K562 (cell line): Measurements from ENCODE around the gene CDC45. TPM values are rescaled to one million over a fixed set of nuclear protein-coding genes. Genes with fewer than 3 reads are reported as not detected.

ENCODE experiments used
- CHCHD3 ChIP-seq: fragments of 250-450 bp; sonication (Bioruptor Pico); IDR thresholded peaks from 2 replicates; pipeline ENCODE4 v2.1.2; 2022; ENCODE audit warnings: mild to moderate bottlenecking
- CHD4 ChIP-seq: fragments of 200-600 bp; sonication (generic); IDR thresholded peaks from 3 replicates; pipeline ENCODE4 v1.6.1; 2012; ENCODE audit warnings: low read depth, mild to moderate bottlenecking, mixed read lengths, low read length, inconsistent platforms; ENCODE audit not compliant: insufficient read depth, insufficient replicate concordance, poor library complexity, severe bottlenecking
- DEAF1 ChIP-seq: fragments of 450-650 bp; formaldehyde crosslinking; IDR thresholded peaks from 2 replicates; pipeline ENCODE4 v1.4.0; 2020; ENCODE audit warnings: mild to moderate bottlenecking, moderate library complexity
- DMBX1 ChIP-seq: fragments of 250-450 bp; sonication (Bioruptor Pico); IDR thresholded peaks from 2 replicates; pipeline ENCODE4 v1.8.0; 2022; ENCODE audit warnings: inconsistent platforms, mild to moderate bottlenecking, moderate library complexity, borderline replicate concordance
- ELF4 ChIP-seq: fragments of 450-650 bp; formaldehyde crosslinking; IDR thresholded peaks from 2 replicates; pipeline ENCODE4 v1.4.0; 2022; ENCODE audit warnings: missing genetic modification characterization
- GABPB1 ChIP-seq: sonication (generic); formaldehyde crosslinking; IDR thresholded peaks from 2 replicates; pipeline ENCODE4 v1.8.0; 2022; ENCODE audit warnings: mild to moderate bottlenecking, missing genetic modification reagents
- HSF4 ChIP-seq: fragments of 250-450 bp; sonication (Bioruptor Pico); IDR thresholded peaks from 2 replicates; pipeline ENCODE4 v2.1.2; 2022; ENCODE audit warnings: mild to moderate bottlenecking, moderate library complexity, borderline replicate concordance
- KDM5B ChIP-seq: fragments of 200-600 bp; sonication (generic); IDR thresholded peaks from 2 replicates; pipeline ENCODE4 v1.6.1; 2012; ENCODE audit warnings: low read depth, mild to moderate bottlenecking, moderate library complexity, low read length, control low read depth, inconsistent platforms; ENCODE audit not compliant: insufficient replicate concordance
- MTA1 ChIP-seq: fragments of 450-650 bp; IDR thresholded peaks from 2 replicates; pipeline ENCODE4 v1.6.1; 2017; ENCODE audit warnings: borderline replicate concordance
- NEUROD1 ChIP-seq: fragments of 150-350 bp; IDR thresholded peaks from 2 replicates; pipeline ENCODE4 v1.6.1; 2014; ENCODE audit warnings: borderline replicate concordance, low read length, low read depth; ENCODE audit not compliant: partially characterized antibody
- NR1H2 ChIP-seq: sonication (generic); formaldehyde crosslinking; IDR thresholded peaks from 2 replicates; pipeline ENCODE4 v1.4.0; 2020; ENCODE audit warnings: mild to moderate bottlenecking, missing genetic modification reagents
- NR4A1 ChIP-seq, 2 experiments: fragments of 250-450 bp in 1 of 2; fragments of 450-650 bp in 1 of 2; sonication (Bioruptor Pico) in 1 of 2; IDR thresholded peaks; 2 replicates each; pipeline versions ENCODE4 v1.4.0 to v1.6.1; 2016 to 2020; ENCODE audit warnings: mild to moderate bottlenecking in 2 of 2, missing compliant biosample characterization in 1 of 2, missing genetic modification characterization in 1 of 2, moderate library complexity in 1 of 2
- PCBP1 ChIP-seq: fragments of 200-400 bp; formaldehyde crosslinking; IDR thresholded peaks from 2 replicates; pipeline ENCODE4 v1.6.1; 2018; ENCODE audit warnings: mild to moderate bottlenecking, low read depth, low read length; ENCODE audit not compliant: poor library complexity, severe bottlenecking
- PREB ChIP-seq: sonication (generic); formaldehyde crosslinking; IDR thresholded peaks from 2 replicates; pipeline ENCODE4 v1.8.1; 2023; ENCODE audit warnings: mild to moderate bottlenecking, missing genetic modification reagents
- SETDB1 ChIP-seq: IDR thresholded peaks from one replicate; pipeline ENCODE4 v1.6.1; 2012; ENCODE audit warnings: low read length, control low read depth, inconsistent platforms
- SIRT6 ChIP-seq: IDR thresholded peaks from one replicate; pipeline ENCODE4 v1.6.1; 2012; ENCODE audit warnings: low read depth, mild to moderate bottlenecking, control low read depth, inconsistent platforms, low read length, moderate library complexity
- WHSC1 ChIP-seq: IDR thresholded peaks from one replicate; pipeline ENCODE4 v1.6.1; 2012; ENCODE audit warnings: low read length, control low read depth, inconsistent platforms
- ZBED1 ChIP-seq: IDR thresholded peaks from 2 replicates; pipeline ENCODE4 v1.6.1; 2014
- ZBTB17 ChIP-seq: fragments of 450-650 bp; formaldehyde crosslinking; IDR thresholded peaks from 2 replicates; pipeline ENCODE4 v1.4.0; 2020; ENCODE audit warnings: mild to moderate bottlenecking
- ZBTB26 ChIP-seq: fragments of 450-650 bp; formaldehyde crosslinking; IDR thresholded peaks from 2 replicates; pipeline ENCODE4 v1.4.0; 2022; ENCODE audit warnings: missing genetic modification characterization
- ZKSCAN3 ChIP-seq: fragments of 250-450 bp; sonication (Bioruptor Pico); IDR thresholded peaks from 2 replicates; pipeline ENCODE4 v1.4.0; 2020
- ZNF507 ChIP-seq: conservative IDR thresholded peaks from 2 replicates; pipeline ENCODE4 v1.6.1; 2017; ENCODE audit warnings: missing genetic modification characterization, missing compliant biosample characterization
- polyA plus RNA-seq, 8 experiments: library from polyadenylated mRNA; depleted of rRNA in 4 of 8; stranded (reverse) in 5 of 8; unstranded in 3 of 8; fragments of >200 nt; fragmentation: Nextera tagmentation in 2 of 8; fragmentation: Illumina TruSeq in 1 of 8; extraction: Ambion mirVana in 2 of 8; extraction: Trizol in 1 of 8; gene quantifications; 2 replicates each; pipeline versions ENCODE4 v1.2.1 to v1.2.3, GENCODE V29; 2011 to 2014; ENCODE audit warnings: inconsistent platforms in 1 of 8, missing spikeins in 1 of 8
- total RNA-seq, 7 experiments: library from RNA; depleted of rRNA in 6 of 7; stranded (reverse); fragments of >200 nt in 6 of 7; fragmentation: Illumina TruSeq in 2 of 7; extraction: Trizol in 2 of 7; gene quantifications; 2 replicates each; pipeline versions ENCODE4 v1.2.1 to v1.2.3, GENCODE V29; 2011 to 2021; ENCODE audit warnings: low replicate concordance in 1 of 7
- TF ChIP-seq, protein P1 (sequence below): fragments of 450-650 bp; formaldehyde crosslinking; IDR thresholded peaks from 2 replicates; pipeline ENCODE4 v1.4.0; 2020; ENCODE audit warnings: mild to moderate bottlenecking, moderate library complexity

Gene CDC45
- total and polyA plus RNA-seq, 9 of the 15 experiments (the other 6 are each of a cell fraction or from before 2014, with no cell fraction given): 251 to 580 (median 410) TPM

GRCh38 chr22:19431649-19432132 lies 48.0 kb upstream of the CDC45 start, which contains the start of gene HIRA (continued):
- TF ChIP-seq SETDB1 (peak; percentile 95), NR1H2 (no peak), ZKSCAN3 (CRISPR knock-in tag) (no peak), MTA1 (no peak), CHCHD3 (CRISPR knock-in tag) (peak; percentile 18; the same call in 1 of the 2 replicates), SIRT6 (no peak), PCBP1 (no peak), ZNF507 (no peak), ZBTB17 (CRISPR knock-in tag) (no peak; the same call in 1 of the 2 replicates), NEUROD1 (peak; percentile 98), DEAF1 (CRISPR knock-in tag) (0 out of 2 replicates have a peak, but pooled peaks have one; percentile 4), PREB (CRISPR knock-in tag) (no peak), GABPB1 (CRISPR knock-in tag) (no peak), ZBTB26 (CRISPR knock-in tag) (no peak), WHSC1 (no peak), NR4A1 (CRISPR knock-in tag; IDR thresholded peaks at IDR 0.05) (peak; percentile 75; the same call in 1 of the 2 replicates), NR4A1 (tag; IDR thresholded peaks at IDR 0.05) (peak; percentile 86), CHD4 (no peak), ELF4 (no peak), ZBED1 (no peak), KDM5B (no peak), DMBX1 (CRISPR knock-in tag) (peak; percentile 90), HSF4 (CRISPR knock-in tag) (peak; percentile 84)
- TF ChIP-seq, protein P1, sequence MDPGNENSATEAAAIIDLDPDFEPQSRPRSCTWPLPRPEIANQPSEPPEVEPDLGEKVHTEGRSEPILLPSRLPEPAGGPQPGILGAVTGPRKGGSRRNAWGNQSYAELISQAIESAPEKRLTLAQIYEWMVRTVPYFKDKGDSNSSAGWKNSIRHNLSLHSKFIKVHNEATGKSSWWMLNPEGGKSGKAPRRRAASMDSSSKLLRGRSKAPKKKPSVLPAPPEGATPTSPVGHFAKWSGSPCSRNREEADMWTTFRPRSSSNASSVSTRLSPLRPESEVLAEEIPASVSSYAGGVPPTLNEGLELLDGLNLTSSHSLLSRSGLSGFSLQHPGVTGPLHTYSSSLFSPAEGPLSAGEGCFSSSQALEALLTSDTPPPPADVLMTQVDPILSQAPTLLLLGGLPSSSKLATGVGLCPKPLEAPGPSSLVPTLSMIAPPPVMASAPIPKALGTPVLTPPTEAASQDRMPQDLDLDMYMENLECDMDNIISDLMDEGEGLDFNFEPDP (CRISPR knock-in tag): peak; percentile 84; the same call in 1 of the 2 replicates
